SK-N-SH (cell line): ENCODE results near the gene CARD19. TPM values are rescaled to one million over a fixed set of nuclear protein-coding genes. Genes with fewer than 3 reads are reported as not detected.
A peak's percentile ranks its signal among the peaks of the same experiment; 100 is the strongest.

Experiments used
- CTCF ChIA-PET: fragments of 300-600, 350-600 bp; formaldehyde crosslinking; extraction: SDS; loops from one replicate; lab custom pipeline; 2021; lab: Yijun Ruan, JAX
- POLR2A ChIA-PET: fragments of 350-600 bp; sonication (Branson Sonifier 250); formaldehyde crosslinking; extraction: SDS; loops from one replicate; lab custom pipeline; 2020; ENCODE audit warnings: antibody characterized with exemption, inconsistent platforms; lab: Yijun Ruan, JAX
- DNase-seq: peaks from one replicate; pipeline ENCODE4 v3.0.0; 2012
- H2AFZ ChIP-seq: fragments of 200-600 bp; sonication (generic); 2 replicates; pipeline ENCODE4 v1.8.1; 2016; ENCODE audit warnings: antibody characterized with exemption, mild to moderate bottlenecking, low read depth
- H3F3A ChIP-seq: fragments of 200-600 bp; sonication (generic); replicated peaks from 2 replicates; pipeline ENCODE3; 2016; ENCODE audit warnings: antibody characterized with exemption, mild to moderate bottlenecking; ENCODE audit not compliant: insufficient read depth
- H3K27ac ChIP-seq, 2 experiments: fragments of 200-500 bp in 1 of 2; fragments of 200-600 bp in 1 of 2; sonication (Bioruptor generic) in 1 of 2; sonication (generic), shearing (Covaris generic) in 1 of 2; 2 replicates each; pipeline versions ENCODE4 v1.5.1 to v1.6.1; 2014 to 2016; ENCODE audit warnings: low read depth in 2 of 2, inconsistent platforms in 1 of 2, low read length in 1 of 2, mild to moderate bottlenecking in 1 of 2, mixed read lengths in 1 of 2
- H3K27me3 ChIP-seq: fragments of 200-600 bp; sonication (generic), shearing (Covaris generic); 2 replicates; pipeline ENCODE4 v1.6.1; 2016; ENCODE audit warnings: mixed run types; ENCODE audit not compliant: insufficient read depth
- H3K36me3 ChIP-seq, 2 experiments: fragments of 200-500 bp in 1 of 2; fragments of 200-600 bp in 1 of 2; sonication (Bioruptor generic) in 1 of 2; sonication (generic) in 1 of 2; replicated peaks in 1 of 2; 2 replicates each; pipeline versions ENCODE3 to v1.5.1; 2014 to 2016; ENCODE audit warnings: low read length in 1 of 2, mild to moderate bottlenecking in 1 of 2; ENCODE audit not compliant: insufficient read depth in 2 of 2, control insufficient read depth in 1 of 2
- H3K4me1 ChIP-seq, 2 experiments: fragments of 200-500 bp in 1 of 2; fragments of 200-600 bp in 1 of 2; sonication (Bioruptor generic) in 1 of 2; sonication (generic), shearing (Covaris generic) in 1 of 2; 2 replicates each; pipeline versions ENCODE4 v1.5.1 to v1.6.1; 2014 to 2016; ENCODE audit warnings: low read depth in 1 of 2, low read length in 1 of 2, mixed run types in 1 of 2; ENCODE audit not compliant: insufficient read depth in 2 of 2, control insufficient read depth in 1 of 2
- H3K4me2 ChIP-seq: fragments of 200-600 bp; sonication (generic), shearing (Covaris generic); 2 replicates; pipeline ENCODE4 v1.6.1; 2017; ENCODE audit warnings: mixed run types
- H3K4me3 ChIP-seq, 2 experiments: fragments of 200-500 bp in 1 of 2; fragments of 200-600 bp in 1 of 2; sonication (Bioruptor generic) in 1 of 2; sonication (generic), shearing (Covaris generic) in 1 of 2; 2 replicates each; pipeline versions ENCODE4 v1.5.1 to v1.8.1; 2014 to 2016; ENCODE audit warnings: low read depth in 2 of 2, inconsistent platforms in 1 of 2, low read length in 1 of 2, mild to moderate bottlenecking in 1 of 2, mixed read lengths in 1 of 2, moderate library complexity in 1 of 2
- H3K79me2 ChIP-seq: fragments of 200-600 bp; sonication (generic); 2 replicates; pipeline ENCODE4 v1.8.1; 2017; ENCODE audit warnings: mild to moderate bottlenecking; ENCODE audit not compliant: insufficient read depth
- H3K9ac ChIP-seq: fragments of 200-600 bp; sonication (generic); 2 replicates; pipeline ENCODE4 v1.6.1; 2017; ENCODE audit warnings: mixed run types
- H3K9me2 ChIP-seq: fragments of 200-600 bp; sonication (generic); 2 replicates; pipeline ENCODE4 v1.6.1; 2017; ENCODE audit warnings: mixed run types
- H3K9me3 ChIP-seq: fragments of 200-600 bp; sonication (generic); 2 replicates; pipeline ENCODE4 v1.6.1; 2017; ENCODE audit warnings: mixed run types, mild to moderate bottlenecking, moderate library complexity
- H4K20me1 ChIP-seq: fragments of 200-600 bp; sonication (generic); 2 replicates; pipeline ENCODE4 v1.6.1; 2017; ENCODE audit warnings: mild to moderate bottlenecking, mixed run types; ENCODE audit not compliant: insufficient read depth
- CHD2 ChIP-seq: fragments of 150-350 bp; IDR thresholded peaks from 2 replicates; pipeline ENCODE4 v1.6.1; 2018; ENCODE audit warnings: low read length; ENCODE audit not compliant: partially characterized antibody
- EZH2phosphoT487 ChIP-seq: fragments of 200-600 bp; sonication (generic); IDR thresholded peaks from 2 replicates; pipeline ENCODE4 v1.6.1; 2017; ENCODE audit warnings: low read depth, mixed run types, mild to moderate bottlenecking, antibody characterized with exemption, moderate library complexity, borderline replicate concordance
- FOXM1 ChIP-seq: IDR thresholded peaks from 2 replicates; pipeline ENCODE4 v1.4.0; 2012; ENCODE audit warnings: low read depth, mild to moderate bottlenecking
- IRF3 ChIP-seq: fragments of 150-350 bp; IDR thresholded peaks from 2 replicates; pipeline ENCODE4 v1.6.1; 2016; ENCODE audit warnings: mild to moderate bottlenecking, low read depth, low read length
- JUND ChIP-seq: IDR thresholded peaks from 2 replicates; pipeline ENCODE4 v1.4.0; 2012
- MXI1 ChIP-seq: IDR thresholded peaks from 2 replicates; pipeline ENCODE4 v1.6.1; 2012; ENCODE audit warnings: mild to moderate bottlenecking, low read depth, low read length, improper control_type of control experiment
- PBX3 ChIP-seq: IDR thresholded peaks from 2 replicates; pipeline ENCODE4; 2012
- POLR2AphosphoS5 ChIP-seq: IDR thresholded peaks from 2 replicates; pipeline ENCODE4 v1.6.1; 2012; ENCODE audit warnings: low read depth, low read length
- RCOR1 ChIP-seq: fragments of 150-350 bp; IDR thresholded peaks from 2 replicates; pipeline ENCODE4 v1.6.1; 2017; ENCODE audit warnings: antibody characterized with exemption, low read length
- RXRA ChIP-seq: IDR thresholded peaks from 2 replicates; pipeline ENCODE4 v1.4.0; 2012; ENCODE audit warnings: low read depth, mild to moderate bottlenecking, borderline replicate concordance
- SIN3A ChIP-seq: IDR thresholded peaks from 2 replicates; pipeline ENCODE4 v1.6.1; 2012; ENCODE audit warnings: low read depth, mild to moderate bottlenecking, low read length, moderate library complexity, borderline replicate concordance
- TEAD4 ChIP-seq: IDR thresholded peaks from 2 replicates; pipeline ENCODE4 v1.4.0; 2012; ENCODE audit warnings: mild to moderate bottlenecking, borderline replicate concordance; ENCODE audit not compliant: insufficient read depth
- ZBTB33 ChIP-seq: IDR thresholded peaks from 2 replicates; pipeline ENCODE4 v1.4.0; 2012; ENCODE audit warnings: low read depth, borderline replicate concordance
- WGBS: methylation state at CpG from one replicate; pipeline ENCODE4 v1.1.6; 2017; ENCODE audit warnings: low lambda C conversion rate; 5-methylcytosine and 5-hydroxymethylcytosine counted together
- polyA plus RNA-seq, 3 experiments: library from polyadenylated mRNA; depleted of rRNA; stranded (reverse); fragments of >200 nt; gene quantifications; 2 replicates each; pipeline ENCODE4 v1.2.3, GENCODE V29; 2012
- TF ChIP-seq, protein P1 (sequence below): IDR thresholded peaks from 2 replicates; pipeline ENCODE4 v1.6.1; 2012; ENCODE audit warnings: mild to moderate bottlenecking, low read depth, low read length, moderate library complexity
- TF ChIP-seq, protein P2 (sequence below): IDR thresholded peaks from 2 replicates; pipeline ENCODE4 v1.4.0; 2012; ENCODE audit warnings: low read depth, borderline replicate concordance

Gene CARD19
- polyA plus RNA-seq, 1 of the 3 experiments (the other 2 are of a cell fraction): 165 TPM

DNA sequence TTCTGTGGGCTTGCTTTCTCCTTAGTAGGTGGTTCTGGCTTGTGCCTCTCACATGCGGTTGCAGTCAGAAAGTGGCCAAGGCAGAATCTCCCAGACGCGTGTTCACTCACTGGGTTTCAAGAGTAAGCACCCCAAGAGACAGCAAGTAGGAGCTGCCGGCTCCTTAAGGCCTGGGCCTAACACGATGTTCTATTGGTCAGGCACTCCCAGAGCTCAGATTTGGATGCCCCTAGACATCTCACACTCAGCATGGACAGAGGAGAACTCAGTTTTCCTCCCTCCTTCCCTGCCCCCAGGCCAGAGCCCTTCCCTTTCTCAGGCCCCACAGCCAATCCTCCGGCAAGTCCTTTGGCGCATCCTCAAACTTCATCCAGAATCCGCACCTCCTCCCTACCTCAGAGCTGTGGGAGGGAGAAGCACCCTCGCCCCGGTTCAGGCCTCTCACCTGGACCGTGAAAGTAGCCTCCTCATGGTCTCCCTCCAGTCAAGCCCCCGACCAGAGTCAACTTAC is 6.5 kb upstream of the CARD19 start:
- CTCF ChIA-PET: interaction anchor here (1.0 kb wide), 1 partner anchor 215 kb away, joined by 3 read pairs; no protein-coding TSS in a partner anchor
- Histone ChIP-seq H3F3A (peaks cover 12% of the 10 kb centered on the region), H3K9ac (no peak overlapping the region), H3K36me3 (no peaks in the 10 kb centered on the region), H3K27me3 (no peaks in the 10 kb centered on the region), H3K27ac (no peak overlapping the region), H3K4me2 (no peak overlapping the region), H3K4me3 (no peak overlapping the region), H4K20me1 (no peaks in the 10 kb centered on the region), H2AFZ (no peak overlapping the region), H3K9me2 (no peaks in the 10 kb centered on the region), H3K79me2 (no peaks in the 10 kb centered on the region), H3K4me1 (peaks cover 0 to 7% of the 10 kb centered on the region in 2 experiments; a peak in 1 of 4 replicates), H3K9me3 (no peaks in the 10 kb centered on the region)
- TF ChIP-seq EZH2phosphoT487 (no peak), JUND (no peak), IRF3 (no peak), SIN3A (no peak), PBX3 (no peak), RCOR1 (no peak), CHD2 (no peak), RXRA (no peak), ZBTB33 (no peak), FOXM1 (no peak), POLR2AphosphoS5 (no peak), MXI1 (no peak), TEAD4 (no peak)
- TF ChIP-seq, protein P1, sequence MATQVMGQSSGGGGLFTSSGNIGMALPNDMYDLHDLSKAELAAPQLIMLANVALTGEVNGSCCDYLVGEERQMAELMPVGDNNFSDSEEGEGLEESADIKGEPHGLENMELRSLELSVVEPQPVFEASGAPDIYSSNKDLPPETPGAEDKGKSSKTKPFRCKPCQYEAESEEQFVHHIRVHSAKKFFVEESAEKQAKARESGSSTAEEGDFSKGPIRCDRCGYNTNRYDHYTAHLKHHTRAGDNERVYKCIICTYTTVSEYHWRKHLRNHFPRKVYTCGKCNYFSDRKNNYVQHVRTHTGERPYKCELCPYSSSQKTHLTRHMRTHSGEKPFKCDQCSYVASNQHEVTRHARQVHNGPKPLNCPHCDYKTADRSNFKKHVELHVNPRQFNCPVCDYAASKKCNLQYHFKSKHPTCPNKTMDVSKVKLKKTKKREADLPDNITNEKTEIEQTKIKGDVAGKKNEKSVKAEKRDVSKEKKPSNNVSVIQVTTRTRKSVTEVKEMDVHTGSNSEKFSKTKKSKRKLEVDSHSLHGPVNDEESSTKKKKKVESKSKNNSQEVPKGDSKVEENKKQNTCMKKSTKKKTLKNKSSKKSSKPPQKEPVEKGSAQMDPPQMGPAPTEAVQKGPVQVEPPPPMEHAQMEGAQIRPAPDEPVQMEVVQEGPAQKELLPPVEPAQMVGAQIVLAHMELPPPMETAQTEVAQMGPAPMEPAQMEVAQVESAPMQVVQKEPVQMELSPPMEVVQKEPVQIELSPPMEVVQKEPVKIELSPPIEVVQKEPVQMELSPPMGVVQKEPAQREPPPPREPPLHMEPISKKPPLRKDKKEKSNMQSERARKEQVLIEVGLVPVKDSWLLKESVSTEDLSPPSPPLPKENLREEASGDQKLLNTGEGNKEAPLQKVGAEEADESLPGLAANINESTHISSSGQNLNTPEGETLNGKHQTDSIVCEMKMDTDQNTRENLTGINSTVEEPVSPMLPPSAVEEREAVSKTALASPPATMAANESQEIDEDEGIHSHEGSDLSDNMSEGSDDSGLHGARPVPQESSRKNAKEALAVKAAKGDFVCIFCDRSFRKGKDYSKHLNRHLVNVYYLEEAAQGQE: no peak
- TF ChIP-seq, protein P2, sequence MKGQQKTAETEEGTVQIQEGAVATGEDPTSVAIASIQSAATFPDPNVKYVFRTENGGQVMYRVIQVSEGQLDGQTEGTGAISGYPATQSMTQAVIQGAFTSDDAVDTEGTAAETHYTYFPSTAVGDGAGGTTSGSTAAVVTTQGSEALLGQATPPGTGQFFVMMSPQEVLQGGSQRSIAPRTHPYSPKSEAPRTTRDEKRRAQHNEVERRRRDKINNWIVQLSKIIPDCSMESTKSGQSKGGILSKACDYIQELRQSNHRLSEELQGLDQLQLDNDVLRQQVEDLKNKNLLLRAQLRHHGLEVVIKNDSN: no peak
- peak; percentile 2 for DNase-seq
- POLR2A ChIA-PET: no interaction called here
- 63% methylated on average over 10 of the region's 12 CpGs for WGBS
